Measurements from ENCODE around the gene ADCY7.

ADCY7 gene

DNA sequence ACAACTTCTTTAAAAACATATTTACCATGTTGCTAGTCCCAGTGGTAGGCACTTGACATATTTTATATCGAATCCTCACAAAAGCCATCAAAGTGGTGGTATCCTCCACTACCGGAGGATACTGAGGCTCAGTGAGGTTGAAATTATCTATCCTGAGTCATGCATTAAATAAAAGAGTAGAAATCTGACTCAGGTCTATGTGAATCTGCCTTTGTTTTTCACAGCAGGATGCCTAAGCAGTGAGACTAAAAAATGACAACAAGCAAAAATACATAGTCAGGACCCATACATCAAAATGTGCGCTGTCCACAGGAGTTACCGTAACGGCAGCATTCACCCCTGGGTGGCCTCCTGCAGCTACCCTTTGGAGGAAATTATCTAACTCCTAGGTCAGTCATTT is 84.8 kb downstream of the ADCY7 start:
- no peak for DNase-seq

- DNase-seq, result no peak
These were observed 85.6 kb downstream of the ADCY7 start for GRCh38 chr16:50351952-50352351.

GRCh38 chr16:50354082-50354481 is 87.7 kb downstream of the ADCY7 start:
- no peak for DNase-seq

GRCh38 chr16:50354629-50355456 is 88.5 kb downstream of the ADCY7 start:
- no peak for DNase-seq

DNA sequence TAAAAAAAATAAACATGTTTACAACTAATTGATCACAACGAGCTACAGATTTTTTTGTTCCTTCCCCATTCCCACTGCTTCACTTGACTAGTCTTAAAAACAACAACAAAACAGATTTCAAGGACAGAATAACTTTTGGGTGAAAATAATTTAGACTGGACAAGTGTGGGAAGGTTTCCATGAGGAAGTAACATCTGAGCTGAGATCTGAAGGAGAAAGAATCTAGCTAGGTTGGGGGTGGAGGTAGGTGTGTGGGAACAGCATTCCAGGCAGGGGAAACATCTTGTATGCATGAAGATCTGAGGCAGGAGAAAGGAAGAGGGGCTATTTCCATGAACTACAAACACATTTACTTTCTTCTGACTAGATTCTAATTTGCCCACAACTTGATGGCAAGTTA is 93.3 kb downstream of the ADCY7 start:
- DNase-seq, result no peak

DNA sequence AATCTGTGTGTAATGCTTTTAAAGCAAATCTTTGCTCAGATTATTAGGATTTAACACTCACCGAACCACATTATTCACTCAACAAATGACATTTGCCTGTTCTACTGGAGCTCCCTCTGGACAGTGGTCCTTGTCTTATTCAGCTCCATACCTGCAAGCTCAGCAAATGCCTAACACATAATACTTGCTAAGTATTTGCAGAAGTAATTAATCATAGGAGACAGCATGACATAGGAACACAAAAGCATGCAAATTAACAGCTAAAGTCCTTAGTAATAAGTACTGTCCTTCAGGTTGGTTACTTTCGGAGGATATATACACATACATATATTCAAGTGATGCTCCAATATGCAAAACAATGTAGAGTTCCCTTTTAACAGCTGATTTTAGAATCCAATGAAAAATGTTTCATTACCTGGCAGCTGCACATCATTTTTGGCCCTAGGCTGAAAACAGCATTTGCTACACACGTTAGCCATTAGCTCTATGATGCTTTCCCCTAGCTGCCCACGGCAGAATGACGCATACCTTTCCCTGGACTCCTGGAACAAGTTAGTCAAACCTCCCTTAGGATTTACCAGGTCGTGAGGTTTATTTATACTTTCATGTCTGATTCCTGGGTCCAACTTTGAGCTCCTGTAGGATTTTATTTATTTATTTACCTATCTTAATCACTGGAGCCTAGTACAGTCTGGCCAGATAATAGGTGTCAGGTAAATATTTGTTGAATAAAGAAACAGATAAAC is 93.9 kb downstream of the ADCY7 start:
- no peak for DNase-seq

DNA sequence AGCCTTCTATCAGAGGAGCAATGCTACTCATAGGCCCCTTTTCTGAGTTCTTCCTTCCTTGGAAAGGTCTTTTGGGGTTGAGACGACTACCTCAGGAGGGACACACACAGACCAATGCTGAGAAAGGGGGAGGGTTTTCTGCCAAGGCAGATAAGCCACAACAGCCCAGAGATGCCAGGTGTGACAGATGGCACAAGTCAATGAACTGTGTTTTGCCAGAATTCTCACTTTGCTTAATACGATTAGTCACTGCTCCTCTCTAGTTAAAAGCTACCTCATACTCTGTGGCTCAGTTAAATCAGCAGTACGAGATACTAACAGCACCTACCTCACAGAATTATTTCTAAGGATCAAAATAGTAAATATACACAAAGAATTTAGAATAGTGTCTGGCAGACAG is 94.4 kb downstream of the ADCY7 start:
- DNase-seq, result no peak

- DNase-seq, result no peak
These were observed 97.3 kb downstream of the ADCY7 start for GRCh38 chr16:50363656-50364055.

DNA sequence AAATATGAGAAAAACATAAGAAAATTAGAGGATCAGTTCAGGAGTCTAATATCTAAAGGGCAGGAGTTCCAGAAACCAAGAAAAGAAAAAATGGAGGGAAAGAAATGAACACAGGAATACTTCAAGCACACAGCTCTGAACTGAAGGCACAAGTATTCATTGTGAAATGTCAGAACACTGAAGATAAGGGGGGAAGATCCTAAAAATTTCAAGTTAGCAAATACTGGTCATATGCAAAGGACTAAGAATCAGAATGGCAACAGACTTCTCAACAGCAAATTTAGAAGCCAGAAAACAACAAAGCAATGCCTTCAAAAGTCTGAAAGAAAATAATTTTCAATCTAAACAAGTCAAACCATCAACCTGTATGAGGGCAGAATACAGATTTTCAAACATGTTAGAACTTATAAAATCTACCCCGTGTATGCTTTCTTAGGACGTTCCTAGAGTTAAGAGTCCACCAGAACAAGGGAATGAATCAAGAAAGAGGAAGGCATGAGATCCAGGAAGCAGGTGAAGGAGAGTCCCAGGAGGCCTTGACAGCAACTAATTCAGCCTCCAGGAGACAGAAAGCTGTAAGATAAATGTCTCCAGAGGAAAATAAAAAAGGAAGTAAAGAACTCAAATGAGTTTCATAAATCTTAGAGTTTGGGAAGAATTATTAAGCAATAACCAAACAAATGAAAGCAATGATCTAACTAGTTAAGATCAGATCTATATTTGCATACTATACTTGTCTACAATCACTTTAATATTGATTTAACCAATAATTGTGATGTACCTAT is 99.6 kb downstream of the ADCY7 start:
- no peak for DNase-seq

Data from stimulated activated CD4-positive, alpha-beta T cell treated with anti-CD3 and anti-CD28 coated beads, Interleukin-2, amount 100 ng/mL, for 48 hours (primary cell).